Astrocyte of the spinal cord (primary cell): ENCODE results near the gene SIX3.

Experiments
- DNase-seq: peaks from one replicate; pipeline ENCODE4 v3.0.0; 2011; ENCODE audit warnings: low read depth, low spot score
- H3K4me3 ChIP-seq: 2 replicates; pipeline ENCODE4 v1.5.1; 2011; ENCODE audit warnings: low read depth, mild to moderate bottlenecking, low read length, moderate library complexity
- CTCF ChIP-seq: IDR thresholded peaks from 2 replicates; pipeline ENCODE4 v1.5.1; 2012; ENCODE audit warnings: low read depth, mild to moderate bottlenecking, low read length, inconsistent platforms
- in situ Hi-C: cut with HindIII; loops from 2 replicates; pipeline ENCODE4 v1.10.0; 2017; ENCODE audit warnings: low sequenced_read_pairs

SIX3 gene

DNA sequence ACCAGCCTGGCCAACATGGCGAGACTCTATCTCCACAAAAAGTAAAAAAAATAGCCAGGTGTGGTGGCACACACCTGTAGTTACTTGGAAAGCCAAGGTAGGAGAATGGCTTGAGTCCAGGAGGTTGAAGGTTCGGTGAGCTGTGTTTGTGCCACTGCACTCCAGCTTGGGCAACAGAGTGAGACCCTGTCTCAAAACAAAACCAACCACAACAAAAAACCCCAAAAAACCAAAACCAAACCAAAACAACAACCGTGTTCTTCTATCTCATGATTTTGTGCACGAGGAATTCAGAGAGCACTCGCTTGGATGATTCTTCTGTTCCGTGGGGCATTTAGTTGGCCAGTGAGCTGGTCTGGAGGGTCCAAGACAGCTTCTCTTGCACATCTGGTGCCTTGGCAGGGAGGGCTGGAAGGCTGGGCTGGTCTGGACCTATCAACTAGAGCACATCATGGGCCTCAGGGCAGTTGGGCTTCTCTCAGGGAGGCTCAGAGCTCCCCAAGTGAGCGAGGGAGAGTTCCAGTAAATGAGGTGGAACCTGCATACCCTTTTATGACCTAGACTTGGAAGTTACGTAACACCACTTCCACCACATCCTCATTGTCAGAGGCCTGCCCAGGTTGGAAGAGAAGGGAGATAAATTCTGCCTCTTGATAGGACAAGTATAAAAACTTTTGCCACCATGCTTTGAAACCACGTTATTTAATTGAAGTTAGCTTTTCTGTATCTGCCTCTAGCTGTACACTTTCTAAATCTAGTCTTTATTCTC, 42.5 kb downstream of the SIX3 start:
- no peak overlapping the region for H3K4me3 ChIP-seq
- TF ChIP-seq CTCF: no peak
- in situ Hi-C loops: loop anchor here (25.0 kb wide), 1 partner anchor 503 kb away; no protein-coding TSS in a partner anchor
- no peak for DNase-seq

DNA sequence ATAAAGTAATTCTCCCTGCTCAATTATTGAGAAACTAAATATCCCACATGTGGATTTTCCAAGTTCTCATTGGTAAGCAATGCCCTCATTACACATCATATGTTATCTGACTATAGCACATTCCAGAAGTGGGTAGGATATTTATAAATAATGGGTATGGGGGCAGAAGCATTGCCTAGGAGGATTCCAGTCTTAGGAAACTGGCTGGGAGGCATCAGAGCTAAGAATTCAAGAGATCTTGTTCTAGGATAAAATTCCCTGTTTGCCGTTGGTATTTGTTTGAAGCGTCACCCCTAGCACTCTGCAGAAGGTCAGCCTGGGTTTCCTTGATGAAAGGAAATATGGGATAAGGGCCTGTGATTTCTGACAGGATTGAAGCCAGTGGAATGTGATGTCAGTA, 47.7 kb downstream of the SIX3 start:
- no peak overlapping the region for H3K4me3 ChIP-seq
- in situ Hi-C loops: loop anchor here (25.0 kb wide), 1 partner anchor 498 kb away; no protein-coding TSS in a partner anchor

DNA sequence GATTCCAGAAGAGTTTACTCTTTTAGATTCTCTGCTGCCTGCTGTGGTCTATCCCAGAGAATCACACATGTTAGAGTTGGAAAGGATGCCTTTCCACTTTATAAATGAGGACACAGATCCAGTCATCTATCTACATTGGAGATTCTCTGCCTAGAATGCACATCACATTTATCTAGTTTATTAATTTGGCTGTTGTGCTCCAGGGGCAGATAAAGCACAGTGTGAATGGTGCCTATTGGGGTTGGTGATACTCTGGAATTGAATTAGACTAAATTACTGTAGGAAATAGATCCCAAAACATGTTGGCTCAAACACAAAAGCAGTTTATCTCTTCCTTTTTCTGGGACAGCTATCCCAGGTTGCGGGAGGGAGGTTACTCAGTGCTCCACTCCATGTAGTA, 52.9 kb downstream of the SIX3 start:
- no peak for TF ChIP-seq CTCF
- no peak for DNase-seq
- H3K4me3 ChIP-seq: no peak overlapping the region
- in situ Hi-C loops: loop anchor here (25.0 kb wide), 1 partner anchor 493 kb away; no protein-coding TSS in a partner anchor

More for the DNA sequence above, 47.7 kb downstream of the SIX3 start:
- DNase-seq: no peak
- TF ChIP-seq CTCF: no peak
